HEK293 (cell line): ENCODE measurements around the gene PILRA.

Experiments
- BCL11B ChIP-seq: fragments of 450-650 bp; formaldehyde crosslinking; IDR thresholded peaks from 2 replicates; pipeline ENCODE4 v1.5.1; 2016; ENCODE audit warnings: low read depth, missing biosample characterization, missing genetic modification characterization
- HIC1 ChIP-seq: fragments of 450-650 bp; formaldehyde crosslinking; IDR thresholded peaks from 2 replicates; pipeline ENCODE4 v1.5.1; 2016; ENCODE audit warnings: missing biosample characterization, missing genetic modification characterization
- KLF17 ChIP-seq: fragments of 450-650 bp; formaldehyde crosslinking; IDR thresholded peaks from 2 replicates; pipeline ENCODE4 v1.5.1; 2016; ENCODE audit warnings: missing biosample characterization, missing genetic modification characterization
- PRDM1 ChIP-seq: fragments of 450-650 bp; formaldehyde crosslinking; IDR thresholded peaks from 2 replicates; pipeline ENCODE4; 2016; ENCODE audit warnings: missing biosample characterization, missing genetic modification characterization
- REPIN1 ChIP-seq: fragments of 450-650 bp; formaldehyde crosslinking; IDR thresholded peaks from 2 replicates; pipeline ENCODE4 v1.5.1; 2017; ENCODE audit warnings: missing biosample characterization, missing genetic modification characterization, low read depth
- SCRT1 ChIP-seq: fragments of 450-650 bp; formaldehyde crosslinking; IDR thresholded peaks from 2 replicates; pipeline ENCODE4 v1.5.1; 2016; ENCODE audit warnings: missing biosample characterization, missing genetic modification characterization, borderline replicate concordance
- SP2 ChIP-seq: fragments of 450-650 bp; formaldehyde crosslinking; IDR thresholded peaks from 2 replicates; pipeline ENCODE4 v1.5.1; 2016; ENCODE audit warnings: missing biosample characterization, missing genetic modification characterization
- TRIM28 ChIP-seq: IDR thresholded peaks from 2 replicates; pipeline ENCODE4 v1.6.1; 2011; ENCODE audit warnings: low read length, control low read depth, borderline replicate concordance
- TSHZ1 ChIP-seq: fragments of 450-650 bp; formaldehyde crosslinking; IDR thresholded peaks from 2 replicates; pipeline ENCODE4 v1.5.1; 2016; ENCODE audit warnings: missing biosample characterization, missing genetic modification characterization, borderline replicate concordance
- ZBTB20 ChIP-seq: fragments of 450-650 bp; formaldehyde crosslinking; IDR thresholded peaks from 2 replicates; pipeline ENCODE4 v1.5.1; 2016; ENCODE audit warnings: missing biosample characterization, missing genetic modification characterization
- ZBTB21 ChIP-seq: fragments of 450-650 bp; formaldehyde crosslinking; IDR thresholded peaks from 2 replicates; pipeline ENCODE4 v1.5.1; 2017; ENCODE audit warnings: missing biosample characterization, missing genetic modification characterization
- ZEB2 ChIP-seq: fragments of 450-650 bp; formaldehyde crosslinking; IDR thresholded peaks from 2 replicates; pipeline ENCODE4 v1.5.1; 2016; ENCODE audit warnings: missing biosample characterization, missing genetic modification characterization
- ZFP3 ChIP-seq: fragments of 450-650 bp; formaldehyde crosslinking; IDR thresholded peaks from 2 replicates; pipeline ENCODE4 v1.5.1; 2016; ENCODE audit warnings: low read depth, missing biosample characterization, missing genetic modification characterization
- ZIC2 ChIP-seq: fragments of 450-650 bp; formaldehyde crosslinking; IDR thresholded peaks from 2 replicates; pipeline ENCODE4 v1.5.1; 2016; ENCODE audit warnings: missing biosample characterization, missing genetic modification characterization
- ZNF112 ChIP-seq: fragments of 450-650 bp; formaldehyde crosslinking; IDR thresholded peaks from 2 replicates; pipeline ENCODE4 v1.5.0; 2017; ENCODE audit warnings: missing biosample characterization, missing genetic modification characterization
- ZNF202 ChIP-seq: fragments of 450-650 bp; formaldehyde crosslinking; IDR thresholded peaks from 2 replicates; pipeline ENCODE4 v1.5.1; 2016; ENCODE audit warnings: missing biosample characterization, missing genetic modification characterization, borderline replicate concordance
- ZNF24 ChIP-seq: fragments of 450-650 bp; formaldehyde crosslinking; IDR thresholded peaks from 2 replicates; pipeline ENCODE4 v1.5.1; 2016; ENCODE audit warnings: missing biosample characterization, missing genetic modification characterization
- ZNF324 ChIP-seq: fragments of 450-650 bp; formaldehyde crosslinking; IDR thresholded peaks from 2 replicates; pipeline ENCODE4 v1.5.1; 2016; ENCODE audit warnings: missing biosample characterization, missing genetic modification characterization
- ZNF354C ChIP-seq: fragments of 450-650 bp; formaldehyde crosslinking; IDR thresholded peaks from 2 replicates; pipeline ENCODE4 v1.5.1; 2016; ENCODE audit warnings: missing biosample characterization, missing genetic modification characterization, low read depth, borderline replicate concordance
- ZNF391 ChIP-seq: fragments of 450-650 bp; formaldehyde crosslinking; IDR thresholded peaks from 2 replicates; pipeline ENCODE4 v1.5.1; 2016; ENCODE audit warnings: low read depth, missing biosample characterization, missing genetic modification characterization, borderline replicate concordance
- ZNF521 ChIP-seq: fragments of 450-650 bp; formaldehyde crosslinking; IDR thresholded peaks from 2 replicates; pipeline ENCODE4 v1.5.1; 2017; ENCODE audit warnings: missing biosample characterization, mild to moderate bottlenecking, missing genetic modification characterization
- ZNF580 ChIP-seq: fragments of 450-650 bp; formaldehyde crosslinking; IDR thresholded peaks from 2 replicates; pipeline ENCODE4 v1.5.1; 2016; ENCODE audit warnings: missing biosample characterization, missing genetic modification characterization
- ZNF639 ChIP-seq: fragments of 450-650 bp; formaldehyde crosslinking; IDR thresholded peaks from 2 replicates; pipeline ENCODE4 v1.5.1; 2016; ENCODE audit warnings: missing biosample characterization, missing genetic modification characterization
- ZNF664 ChIP-seq: fragments of 450-650 bp; formaldehyde crosslinking; IDR thresholded peaks from 2 replicates; pipeline ENCODE4 v1.5.1; 2016; ENCODE audit warnings: missing biosample characterization, missing genetic modification characterization
- ZNF692 ChIP-seq: fragments of 450-650 bp; formaldehyde crosslinking; IDR thresholded peaks from 2 replicates; pipeline ENCODE4 v1.5.1; 2016; ENCODE audit warnings: missing biosample characterization, missing genetic modification characterization
- ZNF701 ChIP-seq: fragments of 450-650 bp; formaldehyde crosslinking; IDR thresholded peaks from 2 replicates; pipeline ENCODE4 v1.5.1; 2016; ENCODE audit warnings: missing biosample characterization, missing genetic modification characterization
- ZNF704 ChIP-seq: fragments of 450-650 bp; formaldehyde crosslinking; IDR thresholded peaks from 2 replicates; pipeline ENCODE4 v1.5.1; 2016; ENCODE audit warnings: missing biosample characterization, missing genetic modification characterization
- ZNF776 ChIP-seq: fragments of 450-650 bp; formaldehyde crosslinking; IDR thresholded peaks from 2 replicates; pipeline ENCODE4 v1.5.0; 2017; ENCODE audit warnings: missing biosample characterization, missing genetic modification characterization, borderline replicate concordance

Gene PILRA

GRCh38 chr7:100407285-100408180 lies 34.2 kb downstream of the PILRA start (continued):
- TF ChIP-seq SCRT1 (tag by site-specific recombination) (no peak), ZFP3 (tag by site-specific recombination) (no peak), BCL11B (tag by site-specific recombination) (no peak), ZIC2 (tag by site-specific recombination) (no peak), TSHZ1 (tag by site-specific recombination) (no peak), KLF17 (tag by site-specific recombination) (no peak), ZBTB21 (tag by site-specific recombination) (no peak), ZNF776 (tag by site-specific recombination) (no peak), TRIM28 (no peak), ZNF24 (tag by site-specific recombination) (no peak), ZNF580 (no peak), ZNF692 (tag by site-specific recombination) (no peak), ZNF664 (no peak), REPIN1 (tag by site-specific recombination) (no peak), ZNF704 (tag by site-specific recombination) (no peak), ZEB2 (tag by site-specific recombination) (no peak), ZBTB20 (tag by site-specific recombination) (no peak), ZNF391 (no peak), SP2 (tag by site-specific recombination) (no peak), ZNF639 (no peak), ZNF324 (tag by site-specific recombination) (no peak), ZNF521 (tag by site-specific recombination) (no peak), ZNF701 (tag by site-specific recombination) (no peak), HIC1 (tag by site-specific recombination) (no peak), ZNF354C (tag by site-specific recombination) (no peak), ZNF112 (no peak), ZNF202 (no peak), PRDM1 (peak; percentile 65)
